Stimulated activated CD8-positive, alpha-beta memory T cell treated with anti-CD3 and anti-CD28 coated beads, Interleukin-15, amount 100 ng/mL, for 4 hours (primary cell): ENCODE measurements around the gene CCDC87.

Experiments used
- DNase-seq, 2 donors: peaks; one replicate each; pipeline ENCODE4 v3.0.0-alpha.2; 2020; ENCODE audit warnings: low read depth in 2 of 2

The CCDC87 gene

DNA sequence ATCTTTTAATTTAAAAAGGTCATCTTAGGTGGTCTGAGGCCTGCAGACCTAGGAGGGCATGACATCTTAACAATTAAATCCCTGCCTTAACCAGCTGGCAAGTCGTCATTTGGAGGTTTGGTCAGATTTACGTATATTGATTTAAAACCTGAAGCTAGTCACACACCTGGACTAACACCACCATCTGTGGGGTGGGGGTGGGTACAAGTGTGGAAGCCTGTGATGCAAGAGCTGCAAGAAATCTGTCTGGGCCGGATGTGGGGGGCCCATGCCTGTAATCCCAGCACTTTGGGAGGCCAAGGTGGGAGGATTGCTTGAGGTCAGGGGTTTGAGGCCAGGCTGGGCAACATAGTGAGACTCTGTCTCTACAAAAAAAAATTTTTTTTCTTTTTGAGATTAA lies 11.6 kb downstream of the CCDC87 start:
- no peak for DNase-seq

DNA sequence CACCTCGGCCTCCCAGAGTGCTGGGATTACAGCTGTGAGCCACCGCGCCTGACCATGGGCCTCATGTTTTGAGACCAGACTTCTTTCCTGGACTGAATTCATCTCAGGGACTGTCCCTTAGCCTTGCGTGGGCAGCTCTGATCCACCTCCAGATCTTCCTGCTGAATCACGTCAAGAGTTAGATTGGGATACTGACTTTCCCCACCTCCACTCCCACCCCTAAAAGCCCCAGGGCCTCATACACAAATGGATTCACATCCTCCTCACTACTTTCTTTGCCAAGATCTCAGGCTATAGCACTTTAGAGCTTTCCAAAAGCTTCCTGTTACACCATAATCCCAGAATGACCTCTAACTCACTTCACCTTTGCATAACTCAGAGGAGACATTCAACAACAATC lies 12.1 kb downstream of the CCDC87 start:
- DNase-seq: no peak

DNA sequence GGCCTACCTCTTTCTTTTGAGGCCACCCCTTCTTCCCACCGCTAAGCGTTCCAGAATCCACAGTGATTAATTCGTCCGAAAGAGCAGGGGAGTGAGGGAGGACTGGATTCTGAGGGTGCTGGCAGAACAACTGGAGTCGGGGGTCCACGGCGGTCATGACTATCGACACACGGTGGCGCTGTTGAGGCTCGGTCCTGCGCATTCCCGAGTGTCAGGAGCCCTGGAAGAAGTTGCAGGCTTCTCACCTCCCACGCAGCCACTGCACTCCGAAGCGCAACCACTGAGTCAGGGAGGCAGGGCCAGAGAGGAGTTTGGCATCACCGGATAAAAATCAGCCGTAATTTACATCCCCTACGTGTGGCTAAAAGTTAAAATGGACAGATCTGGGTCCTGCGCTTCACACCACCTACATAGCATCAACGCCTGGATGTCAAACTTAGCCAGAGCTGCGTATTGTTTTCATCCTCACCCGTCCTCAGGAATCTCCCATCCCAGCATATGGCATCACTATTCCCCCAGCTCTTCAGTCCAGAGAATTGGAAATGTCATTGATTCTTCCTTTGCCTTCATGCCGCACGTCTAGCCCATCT lies 13.8 kb downstream of the CCDC87 start:
- peak; percentile 53 to 58 for DNase-seq

DNA sequence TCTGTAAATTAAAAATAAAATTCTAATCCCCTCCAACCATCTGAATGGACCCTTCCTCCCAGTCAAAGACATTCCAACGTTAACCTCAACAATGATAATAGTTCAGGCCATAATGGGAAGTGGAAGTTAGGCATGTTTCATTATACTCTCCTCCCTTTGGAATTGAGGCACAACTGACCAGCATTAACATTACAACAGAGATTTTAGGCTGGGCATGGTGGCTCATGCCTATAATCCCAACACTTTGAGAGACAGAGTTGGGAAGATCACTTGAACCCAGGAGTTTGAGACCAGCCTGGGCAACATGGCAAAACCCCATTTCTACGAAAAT lies 22.0 kb downstream of the CCDC87 start:
- no peak for DNase-seq

DNA sequence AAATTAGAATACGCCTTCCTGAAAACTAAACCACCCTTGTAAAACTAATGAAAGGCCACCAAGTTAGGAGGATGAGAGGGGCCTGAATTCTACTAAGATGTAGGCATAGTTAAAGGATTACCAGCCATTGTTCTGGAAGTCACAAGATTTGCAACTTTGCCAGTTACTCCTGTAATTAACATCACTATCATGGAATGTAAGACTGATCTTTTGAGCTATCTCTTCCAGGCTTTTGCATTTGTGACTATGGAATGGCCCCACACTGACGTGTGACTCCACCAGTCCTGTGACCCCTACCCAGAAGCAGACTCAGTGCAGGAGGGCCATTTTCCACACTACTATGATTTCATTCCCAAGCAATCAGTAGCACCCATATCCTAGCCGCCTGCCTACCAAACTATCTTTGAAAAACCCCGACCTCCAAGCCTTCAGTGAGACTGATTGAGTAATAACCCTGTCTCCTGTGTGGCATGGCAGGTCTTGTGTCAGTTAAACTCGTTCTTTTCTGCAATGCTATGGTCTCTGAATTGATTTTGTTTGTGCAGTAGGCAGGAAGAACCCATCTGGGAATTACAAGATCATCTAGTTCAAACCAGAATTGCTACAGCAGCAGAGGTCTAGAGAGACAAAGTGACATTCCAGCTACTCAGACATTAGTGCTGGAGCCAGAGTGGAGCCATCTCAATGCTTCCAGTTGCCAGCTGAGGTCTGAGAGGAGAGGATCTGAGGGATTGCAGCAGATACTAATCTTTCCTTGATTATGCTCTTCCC lies 22.6 kb downstream of the CCDC87 start:
- DNase-seq: no peak

DNA sequence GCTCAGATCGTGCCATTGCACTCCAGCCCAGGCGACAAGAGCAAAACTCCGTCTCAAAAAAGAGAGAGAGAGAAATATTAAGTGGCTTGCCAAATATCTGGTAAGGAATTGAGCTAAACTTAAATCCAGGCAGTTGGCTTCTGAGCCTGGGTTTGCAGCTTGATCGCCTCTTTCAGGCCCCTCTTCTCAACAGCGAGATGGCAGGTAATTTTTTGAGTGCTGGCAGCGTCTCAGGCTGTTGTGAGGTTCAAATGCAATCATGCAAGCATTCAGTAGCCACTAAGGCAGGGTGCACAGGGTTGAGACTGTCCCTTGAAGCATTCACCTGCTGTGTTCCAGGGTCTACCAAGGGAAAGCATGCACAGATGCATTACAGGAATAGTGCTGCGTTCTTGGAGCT lies 23.8 kb downstream of the CCDC87 start:
- DNase-seq: no peak

DNA sequence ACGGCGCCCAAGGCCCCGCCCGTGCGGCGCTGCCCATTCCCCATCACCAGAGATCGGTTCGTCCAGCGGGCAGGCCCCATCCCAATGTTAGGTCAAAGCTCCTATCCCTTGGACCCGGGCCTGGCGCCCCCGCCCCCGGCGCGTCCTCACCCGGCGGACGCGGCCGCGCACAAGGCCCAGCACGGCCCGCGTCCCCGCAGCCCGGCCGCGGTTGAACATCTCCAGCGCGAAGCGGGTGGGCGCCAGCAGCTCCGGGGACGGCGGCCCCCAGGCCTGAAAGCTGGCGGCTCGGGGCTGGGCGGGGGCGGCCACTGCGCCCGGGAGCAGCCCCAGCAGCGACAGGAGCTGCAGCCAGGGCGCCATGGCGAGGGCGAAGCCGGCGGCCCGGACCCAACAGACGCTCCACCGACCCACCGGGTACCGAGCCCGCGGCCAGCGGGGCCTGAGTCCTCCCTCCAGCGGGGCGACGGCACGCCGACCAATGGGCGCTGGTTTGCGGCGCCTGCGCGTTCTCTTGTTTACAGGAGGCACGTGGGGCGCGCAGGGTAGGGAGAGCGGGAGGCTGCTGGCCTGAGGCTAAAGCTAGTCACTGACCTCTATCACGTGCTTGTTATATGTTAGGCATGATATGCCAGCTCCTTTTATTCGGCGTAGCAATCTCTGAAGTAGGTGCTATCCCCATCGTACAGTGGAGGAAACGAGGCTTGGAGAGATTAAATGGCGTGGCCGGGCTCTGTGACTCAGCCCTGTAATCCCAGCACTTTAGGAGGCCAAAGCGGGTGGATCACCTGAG lies 24.5 kb downstream of the CCDC87 start, which contains the start of gene CTSF:
TSS of gene CTSF (minus strand) at position 483 of the 793 bp plus-strand sequence. CDS start at position 363, 120 bp downstream.
- peak; percentile 37 to 44 for DNase-seq

DNA sequence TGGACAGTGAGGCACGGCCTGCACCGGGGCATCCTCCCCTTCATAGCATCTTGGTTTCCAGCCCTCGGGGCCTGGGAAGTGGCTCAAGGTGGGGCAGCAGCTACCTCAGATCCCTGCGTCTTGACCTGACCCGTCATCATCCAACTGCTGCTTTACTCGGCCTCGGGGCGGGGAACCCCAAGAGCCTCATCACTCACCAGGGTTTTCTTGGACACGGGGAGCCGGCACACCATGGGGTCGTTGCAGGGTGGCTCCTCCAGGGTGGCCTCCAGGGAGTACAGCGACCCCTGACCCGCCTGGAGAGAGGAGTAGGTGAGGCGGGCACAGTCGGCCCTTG lies 25.1 kb downstream of the CCDC87 start:
- no peak for DNase-seq

DNA sequence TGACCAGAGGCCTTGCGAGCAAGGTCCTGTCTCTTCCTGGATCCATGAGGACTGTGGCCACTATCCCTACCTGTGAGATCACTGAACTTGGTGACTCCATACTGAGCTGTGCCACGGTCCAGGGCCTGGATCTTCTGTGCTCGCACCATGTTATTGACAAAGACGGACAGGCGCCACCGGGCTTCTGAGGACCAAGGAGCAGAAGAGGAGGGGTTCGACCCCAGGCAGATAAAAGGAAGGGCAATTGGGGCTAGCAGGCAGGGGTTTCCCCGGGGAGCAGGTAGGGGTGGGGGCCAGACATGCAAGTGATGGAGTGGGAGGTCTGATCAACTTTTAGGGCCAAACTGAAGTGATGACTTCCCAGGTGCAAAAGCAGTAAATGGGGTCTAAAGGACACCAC lies 26.6 kb downstream of the CCDC87 start:
- no peak for DNase-seq

DNA sequence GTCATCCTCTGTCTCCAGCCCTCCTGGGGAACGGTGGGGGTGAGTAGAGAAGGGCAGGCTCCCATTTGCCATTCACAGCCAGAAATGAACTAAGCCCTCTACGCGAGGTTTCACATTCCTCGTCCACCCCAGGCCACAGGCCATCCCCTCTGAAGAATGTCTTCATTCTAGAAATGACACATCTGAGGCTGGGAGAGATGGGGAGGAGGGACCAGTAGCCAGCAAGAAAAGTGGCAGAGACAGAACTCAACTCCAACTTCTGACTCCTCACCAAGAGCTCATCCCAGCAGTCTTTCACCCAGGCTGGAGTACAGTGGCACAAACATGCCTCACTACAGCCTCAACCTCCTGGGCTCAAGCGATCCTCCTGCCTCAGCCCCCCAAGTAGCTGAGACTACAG lies 27.9 kb downstream of the CCDC87 start:
- DNase-seq: no peak

DNA sequence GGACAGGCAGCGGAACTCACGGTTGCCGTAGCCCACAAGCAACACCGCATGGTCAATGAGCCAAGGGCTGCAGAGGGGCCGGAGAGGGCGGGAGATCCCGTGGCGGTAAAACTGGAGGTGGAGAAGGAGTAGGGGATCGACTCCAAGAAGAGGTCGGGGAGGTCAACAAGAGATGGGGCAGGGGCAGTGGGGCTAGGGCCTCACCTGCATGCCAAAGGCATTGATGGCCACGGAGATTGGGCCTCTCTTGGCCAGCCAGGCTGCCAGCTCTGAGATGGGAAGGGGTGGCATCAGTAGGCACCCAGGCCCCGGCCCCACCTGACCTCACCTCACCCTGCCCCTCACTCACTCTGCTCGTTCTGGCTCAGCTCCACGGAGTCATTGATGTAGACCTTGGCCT lies 28.3 kb downstream of the CCDC87 start:
- no peak for DNase-seq

DNA sequence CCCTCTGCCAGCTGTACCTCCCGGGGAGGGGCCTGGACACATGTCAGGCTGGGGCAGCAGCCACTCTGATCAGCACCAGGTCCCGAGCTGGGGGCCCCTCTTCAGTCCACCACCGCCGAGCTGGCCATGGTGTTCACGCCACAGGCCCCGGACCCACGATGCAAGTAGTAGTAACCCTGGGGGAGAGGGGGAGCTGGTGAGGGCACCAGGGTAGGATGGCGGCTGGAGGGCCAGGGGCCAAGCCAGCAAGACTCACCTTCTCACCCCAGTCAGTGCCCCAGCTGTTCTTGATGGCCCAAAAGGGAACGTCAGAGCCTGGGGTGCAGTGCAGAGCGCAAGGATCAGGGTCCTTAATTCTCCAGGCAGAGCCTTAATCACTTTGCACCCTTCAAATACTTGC lies 29.0 kb downstream of the CCDC87 start:
- no peak for DNase-seq

DNA sequence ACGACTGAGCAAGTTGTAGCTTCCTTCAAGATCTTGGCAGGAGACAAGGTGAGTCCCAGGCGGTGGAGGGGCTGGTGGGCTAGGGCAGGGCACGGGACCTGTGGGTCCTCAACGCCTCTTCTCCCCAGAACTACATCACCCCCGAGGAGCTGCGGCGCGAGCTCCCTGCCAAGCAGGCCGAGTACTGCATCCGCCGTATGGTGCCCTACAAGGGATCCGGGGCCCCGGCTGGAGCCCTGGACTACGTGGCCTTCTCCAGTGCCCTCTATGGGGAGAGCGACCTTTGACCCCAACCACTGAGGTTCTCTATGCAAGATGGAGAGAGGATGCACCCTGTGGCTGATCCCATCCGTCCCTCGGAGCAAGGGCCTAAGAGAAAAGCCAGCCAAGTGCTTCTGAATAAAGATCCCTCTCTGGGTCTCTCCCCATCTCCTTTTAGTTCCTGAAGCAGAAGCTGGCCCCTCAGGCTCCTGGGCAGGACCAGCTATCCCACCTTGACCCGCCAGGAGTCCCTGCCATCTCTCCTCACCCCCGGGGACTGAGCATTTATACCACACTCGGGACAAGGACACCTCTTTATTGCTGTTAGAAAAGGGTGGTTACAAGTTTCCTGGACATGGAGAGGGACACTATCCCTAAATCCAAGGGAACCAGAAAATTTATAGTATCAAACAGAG lies 29.8 kb downstream of the CCDC87 start:
- DNase-seq: no peak

DNA sequence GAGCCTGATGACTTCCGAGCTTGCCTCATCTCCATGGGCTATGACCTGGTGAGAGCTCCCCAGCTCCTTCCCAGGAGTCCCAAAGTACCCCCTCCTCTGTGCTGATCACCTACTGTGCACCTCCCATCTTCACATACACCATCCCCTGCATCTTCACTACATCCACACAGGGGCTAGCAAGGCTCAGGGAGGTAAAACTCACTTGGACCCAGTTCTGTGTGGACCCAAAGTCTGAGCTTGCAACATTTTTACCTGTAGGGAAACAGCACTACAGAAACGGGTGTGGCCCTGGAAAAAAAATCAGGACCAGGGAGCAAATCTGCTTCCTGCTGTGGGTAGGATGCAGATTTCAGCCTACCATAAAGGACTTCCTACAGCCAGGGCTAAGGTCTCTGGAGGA lies 30.6 kb downstream of the CCDC87 start:
- no peak for DNase-seq

DNA sequence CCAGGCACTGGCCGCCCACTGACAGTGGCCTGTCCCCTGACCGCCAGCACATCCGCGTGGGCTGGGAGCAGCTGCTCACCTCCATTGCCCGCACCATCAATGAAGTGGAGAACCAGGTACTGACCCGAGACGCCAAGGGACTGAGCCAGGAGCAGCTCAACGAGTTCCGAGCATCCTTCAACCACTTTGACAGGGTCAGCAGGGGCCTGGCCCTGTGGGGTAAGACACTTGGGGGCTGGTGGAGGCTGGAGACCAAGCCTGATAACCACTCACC lies 31.0 kb downstream of the CCDC87 start:
- no peak for DNase-seq

DNA sequence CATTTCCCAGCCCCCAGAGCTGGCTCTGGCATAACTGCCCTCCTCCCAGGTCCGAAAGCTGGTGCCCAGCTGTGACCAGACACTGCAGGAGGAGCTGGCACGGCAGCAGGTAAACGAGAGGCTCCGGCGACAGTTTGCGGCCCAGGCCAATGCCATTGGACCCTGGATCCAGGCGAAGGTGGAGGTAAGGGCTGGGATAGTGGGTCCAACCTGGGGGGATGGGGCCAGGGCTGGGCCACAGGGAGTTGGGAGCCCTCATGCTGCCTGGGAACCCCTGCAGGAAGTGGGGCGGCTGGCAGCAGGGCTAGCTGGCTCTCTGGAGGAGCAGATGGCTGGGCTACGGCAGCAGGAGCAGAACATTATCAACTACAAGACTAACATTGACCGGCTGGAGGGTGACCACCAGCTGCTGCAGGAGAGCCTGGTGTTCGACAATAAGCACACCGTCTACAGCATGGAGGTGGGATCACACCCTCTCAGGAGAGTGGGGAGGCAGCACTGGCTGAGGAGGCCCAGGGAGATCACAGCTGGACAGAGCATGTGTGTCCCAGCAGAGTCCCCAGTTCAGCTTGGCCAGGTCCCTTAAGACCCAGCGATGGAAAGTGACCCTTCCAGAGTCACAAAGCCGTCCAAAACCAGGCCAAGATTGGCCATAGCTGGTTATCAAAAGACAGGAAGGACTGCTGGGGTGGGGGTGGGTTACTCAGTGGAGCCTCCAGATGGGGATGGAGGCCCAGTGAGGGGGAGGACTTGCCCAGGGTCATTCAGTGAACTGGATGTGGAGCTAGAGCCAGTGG lies 31.5 kb downstream of the CCDC87 start:
- no peak for DNase-seq

DNA sequence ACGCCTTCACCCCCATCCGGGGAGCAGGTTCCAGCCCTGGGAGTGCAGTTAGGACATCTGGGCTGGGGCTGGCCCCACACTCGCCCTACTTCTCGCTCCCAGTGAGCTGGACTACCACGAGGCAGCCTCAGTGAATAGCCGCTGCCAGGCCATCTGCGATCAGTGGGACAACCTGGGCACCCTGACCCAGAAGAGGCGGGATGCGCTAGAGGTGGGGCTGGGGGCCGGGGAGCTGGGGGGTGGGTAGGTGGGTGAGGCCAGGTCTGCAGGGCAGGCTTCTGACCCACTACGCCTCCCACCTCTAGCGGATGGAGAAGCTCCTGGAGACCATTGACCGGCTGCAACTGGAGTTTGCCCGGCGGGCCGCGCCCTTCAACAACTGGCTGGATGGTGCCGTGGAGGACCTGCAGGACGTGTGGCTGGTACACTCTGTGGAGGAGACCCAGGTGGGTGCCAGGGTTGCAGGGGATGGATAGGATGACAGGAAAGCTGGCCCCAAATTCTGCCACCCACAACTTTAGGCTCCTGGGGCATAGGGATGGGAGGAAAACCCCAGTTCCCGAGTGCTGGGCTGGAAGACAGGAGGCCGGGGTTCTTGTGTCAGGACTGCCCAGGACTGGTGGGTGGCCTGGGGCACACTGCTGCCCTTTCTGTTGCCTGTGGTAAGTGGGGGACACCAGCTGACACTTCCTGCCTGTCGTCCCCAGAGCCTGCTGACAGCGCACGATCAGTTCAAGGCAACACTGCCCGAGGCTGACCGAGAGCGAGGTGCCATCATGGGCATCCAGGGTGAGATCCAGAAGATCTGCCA lies 32.8 kb downstream of the CCDC87 start:
- no peak for DNase-seq

DNA sequence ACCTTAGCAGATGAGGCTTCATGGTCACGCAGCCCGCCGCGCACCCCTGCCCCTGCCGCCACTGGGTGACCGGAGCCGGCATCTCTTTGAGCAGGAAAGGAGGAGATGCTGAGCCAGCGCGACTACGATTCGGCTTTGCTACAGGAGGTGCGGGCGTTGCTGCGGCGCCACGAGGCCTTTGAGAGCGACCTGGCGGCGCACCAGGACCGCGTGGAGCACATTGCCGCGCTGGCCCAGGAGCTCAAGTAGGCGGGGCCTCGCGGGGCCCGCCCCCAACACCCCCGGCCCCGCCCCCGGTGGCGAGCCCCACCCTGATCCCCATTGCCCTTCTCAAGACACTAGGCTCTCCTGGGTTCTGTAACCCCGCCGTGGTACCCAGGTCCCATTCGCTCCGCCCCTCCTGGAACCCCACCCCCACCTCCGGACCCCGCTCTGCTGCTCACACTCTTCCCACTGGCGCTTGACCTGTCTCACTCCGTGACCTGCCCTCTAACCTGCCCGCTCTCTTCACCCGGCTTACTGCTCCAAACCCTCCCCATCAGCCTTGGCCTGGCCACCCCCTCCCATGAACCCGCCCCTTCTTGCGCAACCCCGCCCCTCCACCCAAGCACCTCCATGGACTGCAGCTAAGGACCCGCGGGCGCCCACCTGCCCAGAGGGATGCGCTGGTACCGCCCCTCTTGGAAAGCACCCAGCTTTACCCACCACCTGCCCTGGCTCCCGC lies 33.6 kb downstream of the CCDC87 start:
- no peak for DNase-seq

DNA sequence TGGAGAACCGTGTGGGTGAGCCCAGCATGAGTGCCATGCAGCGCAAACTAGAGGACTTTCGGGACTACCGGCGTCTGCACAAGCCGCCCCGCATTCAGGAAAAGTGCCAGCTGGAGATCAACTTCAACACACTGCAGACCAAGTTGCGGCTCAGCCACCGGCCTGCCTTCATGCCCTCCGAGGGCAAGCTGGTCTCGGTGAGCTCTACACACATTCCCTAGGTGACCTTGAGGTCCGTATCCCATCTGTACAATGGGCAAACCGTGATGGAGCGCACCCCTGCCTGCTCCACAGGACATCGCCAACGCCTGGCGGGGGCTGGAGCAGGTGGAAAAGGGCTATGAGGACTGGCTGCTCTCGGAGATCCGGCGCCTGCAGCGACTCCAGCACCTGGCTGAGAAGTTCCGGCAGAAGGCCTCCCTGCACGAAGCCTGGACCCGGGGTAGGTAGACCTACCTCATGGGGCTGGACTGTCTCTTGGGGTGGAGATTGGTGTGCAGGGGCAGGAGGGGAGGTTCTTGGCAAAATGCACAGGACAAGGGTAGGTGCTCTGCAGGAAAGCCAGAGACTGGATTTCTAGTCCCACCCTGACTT lies 35.0 kb downstream of the CCDC87 start:
- DNase-seq: no peak

DNA sequence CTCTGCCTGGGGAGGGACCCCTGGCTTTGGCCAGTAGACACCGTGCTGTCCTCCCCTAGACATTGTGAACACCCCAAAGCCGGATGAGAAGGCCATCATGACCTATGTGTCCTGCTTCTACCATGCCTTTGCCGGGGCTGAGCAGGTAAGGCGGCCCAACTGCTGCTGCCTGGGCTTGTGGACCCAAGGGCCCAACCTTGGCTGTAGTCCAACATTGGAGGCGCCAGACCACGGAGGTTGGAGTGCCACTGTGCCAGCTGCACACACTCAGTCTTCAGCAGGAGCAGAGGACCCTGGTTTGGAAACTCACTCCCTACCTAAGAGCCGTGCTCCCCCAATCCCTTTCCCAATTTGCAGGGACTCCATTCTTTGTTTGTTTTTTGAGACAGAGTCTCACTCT lies 36.8 kb downstream of the CCDC87 start:
- no peak for DNase-seq
